Fibroblast of villous mesenchyme (primary cell): ENCODE data around the gene RPS15. TPM values are rescaled to one million over a fixed set of nuclear protein-coding genes. Genes with fewer than 3 reads are reported as not detected.
A peak's percentile ranks its signal among the peaks of the same experiment; 100 is the strongest.

ENCODE experiments used
- DNase-seq: peaks from one replicate; pipeline ENCODE4 v3.0.0-alpha.2; 2010; ENCODE audit warnings: low read depth
- H3K4me3 ChIP-seq: 2 replicates; pipeline ENCODE4 v1.5.1; 2011; ENCODE audit warnings: low read depth, mild to moderate bottlenecking, low read length
- CTCF ChIP-seq: IDR thresholded peaks from 2 replicates; pipeline ENCODE4 v1.5.1; 2012; ENCODE audit warnings: low read depth, mild to moderate bottlenecking, low read length; ENCODE audit not compliant: insufficient read depth
- total RNA-seq: library from RNA; depleted of rRNA; stranded (reverse); fragments of >200 nt; gene quantifications from 2 replicates; pipeline ENCODE4 v1.2.3, GENCODE V29; 2012

The RPS15 gene
- total RNA-seq, 1 donor, result 346 TPM

GRCh38 chr19:1397838-1398237 lies 40.4 kb upstream of the RPS15 start:
- no peak overlapping the region for H3K4me3 ChIP-seq
- DNase-seq, result no peak
- no peak for TF ChIP-seq CTCF

- no peak for TF ChIP-seq CTCF
- DNase-seq, result no peak
- H3K4me3 ChIP-seq, result no peak overlapping the region
Measured at GRCh38 chr19:1399079-1399478, 39.1 kb upstream of the RPS15 start.

GRCh38 chr19:1399745-1400144 lies 38.5 kb upstream of the RPS15 start:
- H3K4me3 ChIP-seq, result no peak overlapping the region
- DNase-seq, result no peak
- no peak for TF ChIP-seq CTCF

- H3K4me3 ChIP-seq, result peak overlapping the region; percentile 66
Measured at GRCh38 chr19:1400281-1401137, 37.7 kb upstream of the RPS15 start.

GRCh38 chr19:1401138-1401888 lies 36.9 kb upstream of the RPS15 start, which contains the start of gene GAMT:
Gene GAMT, minus strand, starts transcription at chr19:1401542. Its CDS starts 66 bp downstream, at chr19:1401476.
- no peak for DNase-seq
- peak within 1 kb of the TSS; percentile 66 for H3K4me3 ChIP-seq
- TF ChIP-seq CTCF, result peak; percentile 23

More at GRCh38 chr19:1400281-1401137, 37.7 kb upstream of the RPS15 start:
- DNase-seq, result no peak
- no peak for TF ChIP-seq CTCF

GRCh38 chr19:1401889-1402217 lies 36.3 kb upstream of the RPS15 start:
- TF ChIP-seq CTCF, result no peak
- peak overlapping the region; percentile 66 for H3K4me3 ChIP-seq
- no peak for DNase-seq
